Left hindlimb (tissue), 1 donor: ENCODE data around the gene LARP1B.
"Not testable (repeated sequence)": the region's sequence is repeated elsewhere in the genome, so short reads cannot be mapped to it uniquely, and the experiment has no call there.

ENCODE experiments used
- DNase-seq: peaks from one replicate; pipeline ENCODE4 v3.0.0-alpha.2; 2018

LARP1B gene

DNA sequence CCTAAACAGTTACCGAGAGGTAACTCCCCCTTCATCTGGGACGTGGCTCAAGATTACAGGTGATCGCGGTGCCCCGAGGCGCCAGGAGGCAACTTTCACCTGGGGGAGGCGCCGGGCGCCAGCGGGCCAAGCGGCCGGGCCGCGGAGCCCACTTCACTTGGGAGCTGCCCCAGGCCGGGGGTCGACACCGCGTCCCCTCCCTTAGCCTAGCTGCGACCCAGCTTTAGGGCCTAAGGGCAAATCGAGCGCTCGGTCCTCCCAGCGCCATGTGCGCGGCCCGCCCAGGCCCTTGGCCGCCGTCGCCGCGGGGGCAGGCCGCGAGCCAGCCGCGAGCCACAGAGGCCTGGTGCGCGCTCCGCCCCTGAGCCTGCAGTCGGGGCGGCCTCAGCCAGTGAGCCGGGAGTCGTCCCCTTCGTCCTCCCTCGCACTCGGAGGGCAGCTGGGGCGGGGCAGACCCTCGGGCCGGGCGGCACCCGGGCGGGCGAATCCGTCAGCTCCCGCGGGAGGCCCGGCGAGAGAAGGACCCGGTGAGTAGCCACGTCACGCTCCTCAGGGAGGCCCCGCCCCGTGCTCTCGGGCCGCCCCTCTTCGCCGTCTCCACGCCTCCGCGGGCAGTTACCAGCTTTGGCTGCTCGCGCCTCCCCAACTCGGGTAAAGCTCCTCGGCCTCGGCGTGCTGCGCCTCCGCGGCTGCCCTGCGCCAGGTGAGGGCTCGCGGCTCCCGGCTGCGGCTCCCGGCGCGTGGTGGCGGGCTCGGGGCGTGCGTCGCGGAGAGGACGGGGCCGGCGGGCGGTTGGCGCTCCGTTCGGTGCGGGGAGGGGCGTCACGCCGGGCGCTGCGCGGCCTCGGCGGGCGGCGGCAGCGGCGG lies at the start of gene LARP1B:
Gene LARP1B, plus strand, starts transcription at position 614 of the 867 bp plus-strand sequence. CDS start 13,640 bp downstream, outside the sequence.
- peak; percentile 96 for DNase-seq

DNA sequence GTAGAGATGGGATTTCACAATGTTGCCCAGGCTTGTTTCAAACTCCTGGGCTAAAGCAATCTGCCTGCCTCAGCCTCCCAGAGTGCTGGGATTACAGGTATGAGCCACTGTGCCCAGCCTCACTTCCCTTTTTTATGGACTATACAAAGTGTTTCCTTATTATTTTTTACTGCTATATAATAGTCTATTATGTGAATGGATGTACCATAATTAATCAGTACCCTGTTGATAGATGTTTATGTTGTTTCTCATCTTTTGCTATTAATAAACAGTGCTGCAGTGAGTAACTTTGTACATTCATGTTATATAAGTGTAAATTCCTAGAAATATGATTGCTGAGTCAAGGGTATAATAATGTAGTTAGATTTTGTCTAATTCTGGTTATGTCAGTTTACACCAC lies 35.8 kb upstream of the LARP1B start:
- no peak for DNase-seq

DNA sequence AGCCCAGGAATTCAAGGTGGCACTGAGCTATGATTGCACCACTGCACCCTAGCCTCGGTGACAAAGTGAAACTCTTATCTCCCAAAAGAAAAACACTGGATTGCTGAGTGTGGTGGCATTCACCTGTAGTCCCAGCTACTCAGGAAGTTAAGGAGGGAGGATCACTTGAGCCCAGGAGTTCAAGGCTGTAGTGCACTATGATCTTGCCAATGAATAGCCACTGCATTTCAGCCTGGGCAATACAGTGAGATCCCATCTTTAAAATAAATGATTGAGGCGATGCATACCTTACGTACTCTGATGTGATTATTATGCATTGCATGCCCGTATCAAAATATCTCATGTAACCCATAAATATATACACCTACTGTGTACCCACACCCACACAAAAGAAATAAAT lies 31.2 kb upstream of the LARP1B start:
- DNase-seq = no peak

DNA sequence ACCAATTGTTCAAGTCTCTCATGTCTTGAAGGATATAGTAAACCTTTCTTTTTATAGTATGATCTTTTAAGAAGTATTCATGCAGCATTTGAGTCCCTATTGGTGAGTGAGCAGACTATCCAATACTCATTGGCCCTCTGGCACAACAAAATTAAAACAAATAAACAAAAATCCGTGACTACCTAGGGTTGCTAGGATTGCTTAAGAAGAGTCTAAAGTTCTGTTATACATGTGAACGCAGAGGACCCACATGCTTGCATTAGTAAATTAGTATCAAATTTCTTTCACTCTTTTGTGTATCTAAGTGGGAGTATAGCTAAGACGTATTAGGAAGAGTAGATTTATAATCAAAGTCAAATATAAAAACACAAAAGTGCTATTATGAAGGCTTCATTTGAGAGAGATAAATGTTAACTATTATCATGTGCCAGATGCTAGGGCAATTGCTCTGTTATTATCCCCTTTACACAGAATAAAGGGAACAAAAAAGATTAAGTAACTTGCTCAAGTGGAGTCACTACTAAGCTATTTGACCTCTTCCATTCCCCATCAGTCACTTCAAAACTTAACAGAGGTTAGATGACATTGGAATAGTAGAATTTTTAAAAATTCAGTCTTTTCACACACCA lies 29.2 kb upstream of the LARP1B start:
- DNase-seq = no peak

DNA sequence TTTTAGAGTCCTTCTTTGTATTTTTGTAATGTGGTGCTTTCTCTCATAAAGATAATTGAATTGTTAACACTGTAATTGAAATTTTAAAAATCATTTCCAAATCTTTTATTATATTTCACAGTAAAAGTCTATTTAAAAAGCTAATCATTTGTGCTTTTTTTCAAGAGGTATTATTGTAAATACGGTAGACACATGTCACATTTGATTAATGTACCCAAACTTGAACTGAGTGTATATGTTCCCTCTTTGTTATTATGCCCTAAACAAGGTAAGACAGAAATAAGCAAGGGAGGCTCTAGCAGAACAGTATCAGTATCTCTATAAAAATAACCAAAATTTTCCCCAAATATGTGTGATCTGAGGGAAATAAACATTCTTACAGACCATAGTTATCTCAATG lies 21.5 kb upstream of the LARP1B start:
- DNase-seq = no peak

DNA sequence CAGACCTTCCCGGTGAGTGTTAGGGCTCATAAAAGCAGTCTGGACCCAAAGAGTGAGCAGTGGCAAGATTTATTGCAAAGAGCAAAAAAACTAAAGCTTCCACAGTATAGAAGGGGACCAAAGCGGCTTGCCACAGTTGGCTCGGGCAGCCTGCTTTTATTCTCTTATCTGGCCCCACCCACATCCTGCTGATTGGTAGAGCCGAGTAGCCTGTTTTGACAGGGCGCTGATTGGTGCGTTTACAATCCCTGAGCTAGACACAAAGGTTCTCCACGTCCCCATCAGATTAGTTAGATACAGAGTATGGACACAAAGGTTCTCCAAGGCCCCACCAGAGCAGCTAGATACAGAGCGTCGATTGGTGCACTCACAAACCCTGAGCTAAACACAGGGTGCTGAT lies 14.1 kb upstream of the LARP1B start:
- DNase-seq = not testable (repeated sequence)

DNA sequence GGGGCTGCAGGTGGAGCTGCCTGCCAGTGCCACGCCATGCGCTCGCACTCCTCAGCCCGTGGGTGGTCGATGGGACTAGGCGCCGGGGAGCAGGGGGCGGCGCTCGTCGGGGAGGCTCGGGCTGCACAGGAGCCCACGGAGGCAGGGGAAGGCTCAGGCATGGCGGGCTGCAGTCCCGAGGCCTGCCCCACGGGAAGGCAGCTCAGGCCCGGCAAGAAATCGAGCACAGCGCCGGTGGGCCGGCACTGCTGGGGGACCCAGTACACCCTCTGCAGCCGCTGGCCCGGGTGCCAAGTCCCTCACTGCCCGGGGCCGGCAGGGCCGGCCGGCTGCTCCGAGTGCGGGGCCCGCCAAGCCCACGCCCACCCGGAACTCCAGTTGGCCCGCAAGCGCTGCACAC lies 13.6 kb upstream of the LARP1B start:
- DNase-seq = not testable (repeated sequence)

DNA sequence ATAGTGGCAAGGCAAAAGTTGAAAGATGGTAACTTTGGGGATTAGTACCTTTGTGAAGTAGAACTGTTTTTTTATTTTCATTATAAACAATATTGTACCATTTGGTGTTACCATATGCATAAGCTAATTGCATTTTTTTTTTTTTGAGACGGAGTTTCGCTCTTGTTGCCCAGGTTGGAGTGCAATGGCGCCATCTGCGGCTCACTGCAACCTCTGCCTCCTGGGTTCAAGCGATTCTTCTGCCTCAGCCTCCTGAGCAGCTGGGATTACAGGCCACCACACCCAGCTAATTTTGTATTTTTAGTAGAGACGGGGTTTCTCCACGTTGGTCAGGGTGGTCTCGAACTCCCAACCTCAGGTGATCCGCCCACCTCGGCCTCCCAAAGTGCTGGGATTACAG lies 9.9 kb upstream of the LARP1B start:
- DNase-seq = not testable (repeated sequence)

DNA sequence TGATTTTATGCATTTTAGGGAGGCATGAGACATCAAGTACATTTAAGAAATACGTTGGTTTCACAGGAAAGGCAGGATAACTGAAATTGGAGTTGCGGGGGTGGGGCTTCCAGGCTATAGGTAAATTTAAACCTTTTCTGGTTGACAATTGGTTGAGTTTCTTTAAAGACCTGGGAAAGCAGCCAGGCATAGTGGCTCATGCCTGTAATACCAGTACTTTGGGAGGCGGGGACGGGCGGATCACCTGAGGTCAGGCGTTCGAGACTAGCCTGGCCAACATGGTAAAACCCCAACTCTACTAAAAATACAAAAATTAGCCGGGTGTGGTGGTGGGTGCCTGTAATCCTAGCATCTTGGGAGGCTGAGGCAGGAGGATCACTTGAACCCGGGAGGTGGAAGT lies 6.2 kb upstream of the LARP1B start:
- DNase-seq = not testable (repeated sequence)

DNA sequence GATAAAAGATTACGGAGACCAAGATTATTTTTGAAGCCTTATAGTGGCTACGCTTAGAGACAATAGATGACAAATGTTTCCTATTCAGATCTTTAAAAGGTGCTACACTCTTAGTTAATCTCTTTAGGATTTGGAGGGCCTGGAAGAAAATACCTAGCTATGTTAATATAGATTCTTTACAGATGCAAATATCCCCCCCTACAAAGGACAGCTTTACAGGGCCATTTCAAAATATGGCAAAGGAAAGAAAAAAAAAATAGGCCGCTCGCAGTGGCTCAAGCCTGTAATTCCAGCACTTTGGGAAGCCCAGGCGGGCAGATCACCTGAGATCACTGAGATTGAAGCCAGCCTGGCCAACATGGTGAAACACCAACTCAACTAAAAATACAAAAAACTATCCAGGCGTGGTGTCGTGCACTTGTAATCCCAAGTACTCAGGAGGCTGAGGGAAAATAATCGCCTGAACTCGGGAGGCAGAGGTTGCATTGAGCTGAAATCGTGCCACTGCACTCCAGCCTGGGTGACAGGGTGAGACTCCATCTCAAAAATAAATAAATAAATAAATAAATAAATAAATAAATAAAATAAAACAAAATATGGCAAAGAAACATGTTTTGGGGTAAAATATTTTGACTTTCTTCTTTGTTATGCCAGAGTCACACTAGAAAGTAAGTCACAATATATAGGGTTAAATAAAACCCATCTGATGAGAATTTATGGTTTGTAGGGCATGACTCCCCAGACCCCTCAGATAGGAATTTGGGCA lies 5.5 kb upstream of the LARP1B start:
- DNase-seq = not testable (repeated sequence)

DNA sequence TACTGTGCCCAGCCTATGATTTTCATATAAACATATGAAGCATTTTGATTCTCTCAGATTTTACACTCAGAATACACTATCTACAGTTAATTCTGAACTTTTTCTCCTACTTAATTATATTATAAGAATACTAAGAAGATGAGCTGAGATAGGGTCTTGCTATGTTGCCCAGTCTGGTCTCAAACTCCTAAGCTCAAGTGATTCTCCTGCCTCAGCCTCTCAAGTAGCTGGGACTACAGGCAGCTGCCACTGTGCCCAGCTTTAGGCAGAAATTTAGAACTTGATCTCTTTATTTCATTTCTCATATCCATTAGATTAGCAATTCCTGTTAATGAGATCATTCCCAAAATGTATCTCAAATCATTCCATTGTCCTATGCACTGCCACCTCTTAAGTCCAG lies 4.7 kb upstream of the LARP1B start:
- no peak for DNase-seq

DNA sequence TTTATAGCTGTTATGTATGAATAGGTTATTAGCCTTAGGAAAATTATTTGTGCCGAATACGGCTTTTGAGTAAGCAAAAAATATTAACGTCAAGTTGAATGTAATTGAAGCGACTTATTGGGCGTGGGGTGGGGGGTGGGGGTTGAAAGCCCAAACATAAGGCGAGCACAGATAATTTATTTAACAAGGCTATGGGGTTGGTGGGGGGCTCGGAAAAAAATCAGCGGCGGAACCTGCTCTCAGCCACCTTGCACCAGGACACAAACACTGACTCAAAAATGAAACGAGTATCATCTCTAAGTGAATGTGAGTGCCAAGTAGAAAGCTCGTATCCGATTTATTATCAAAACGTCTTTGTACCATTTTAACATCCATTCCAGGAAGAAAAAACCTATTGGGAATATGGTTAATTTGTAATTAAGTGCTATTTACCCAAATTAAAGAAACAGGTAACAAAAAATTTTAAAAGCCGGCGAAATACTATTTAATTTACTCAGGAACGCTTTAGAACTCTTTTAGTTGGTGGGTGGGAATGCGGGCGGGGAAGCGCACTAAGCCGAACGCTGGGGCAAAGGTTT lies 902 bp upstream of the LARP1B start:
- no peak for DNase-seq

DNA sequence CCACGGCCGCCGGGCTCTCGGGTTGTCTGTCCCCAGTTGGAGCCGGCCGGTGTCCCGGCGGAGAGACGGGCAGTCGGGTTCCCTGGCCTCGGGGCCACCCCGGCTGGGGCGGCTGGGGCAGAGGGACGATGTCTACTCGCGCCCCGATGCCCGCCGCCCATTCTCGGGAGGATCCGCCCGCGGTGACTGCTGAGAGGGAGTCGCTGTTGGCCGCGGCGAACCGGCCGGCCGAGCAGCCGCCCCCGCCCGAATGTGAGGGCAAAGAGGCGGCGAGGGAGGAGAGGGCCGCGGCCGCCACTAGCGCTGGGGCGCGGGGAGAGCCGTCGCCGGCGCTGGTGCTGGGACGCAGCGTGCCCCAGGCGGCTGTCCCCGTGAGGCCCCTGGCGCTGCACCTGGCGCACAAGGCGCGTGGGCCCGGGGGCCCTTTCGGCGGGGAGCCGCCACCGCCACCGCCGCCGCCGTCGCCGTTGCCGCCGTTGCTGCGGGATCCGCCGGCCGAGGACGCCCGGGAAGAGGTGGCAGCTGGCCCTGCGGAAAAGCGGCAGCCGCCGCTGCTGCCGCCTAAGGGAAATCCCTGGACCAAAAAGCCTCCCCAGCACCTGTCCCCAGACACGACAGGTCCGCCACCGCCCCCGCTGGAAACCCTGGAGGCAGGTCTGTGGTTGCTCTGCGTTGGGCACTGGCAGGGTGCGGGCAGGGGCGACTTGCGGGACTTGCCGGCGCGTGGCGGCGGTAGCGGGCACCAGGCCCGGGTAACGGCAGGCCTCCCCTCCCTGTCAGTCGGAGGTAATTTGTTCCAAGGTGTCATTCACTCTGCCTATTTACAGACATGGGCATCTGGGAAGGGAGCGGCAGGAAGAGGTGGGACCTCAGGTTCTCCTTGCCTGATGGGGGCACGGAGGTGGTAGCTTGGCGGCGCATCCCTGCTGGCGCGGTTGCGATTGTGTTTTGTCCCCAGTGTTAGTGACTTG lies 739 bp downstream of the LARP1B start:
- peak; percentile 66 for DNase-seq

DNA sequence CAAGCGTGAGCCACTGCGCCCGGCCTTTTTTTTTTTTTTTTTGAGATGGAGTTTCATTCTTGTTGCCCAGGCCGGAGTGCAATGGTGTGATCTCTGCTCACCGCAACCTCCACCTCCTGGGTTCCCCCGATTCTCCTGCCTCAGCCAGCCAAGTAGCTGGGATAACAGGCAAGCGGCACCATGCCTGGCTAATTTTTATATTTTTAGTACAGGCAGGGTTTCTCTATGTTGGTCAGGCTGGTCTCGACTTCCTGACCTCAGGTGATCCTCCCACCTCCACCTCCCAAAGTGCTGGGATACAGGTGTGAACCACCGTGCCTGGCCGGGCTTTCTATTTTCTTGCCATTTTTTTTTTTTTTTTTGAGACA lies 5.3 kb downstream of the LARP1B start:
- not testable (repeated sequence) for DNase-seq

DNA sequence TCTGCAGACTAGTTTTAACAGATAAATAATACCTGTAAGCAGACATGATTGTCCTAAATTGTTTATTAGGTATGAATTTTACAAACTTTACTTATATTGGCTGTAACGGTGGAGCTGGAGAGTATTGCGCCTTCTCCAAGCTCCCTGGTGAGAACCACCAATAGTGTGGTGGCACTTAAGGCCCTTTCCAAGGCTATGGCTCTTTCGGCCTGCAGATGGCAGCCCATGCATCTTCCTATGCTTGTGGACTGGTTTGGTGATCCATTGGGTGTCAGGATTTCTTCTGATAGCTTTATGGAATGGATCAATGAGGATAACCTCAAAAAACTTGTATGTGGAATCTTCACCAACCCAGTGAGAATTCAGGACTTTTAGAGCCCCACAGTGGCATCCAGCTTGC lies 7.8 kb downstream of the LARP1B start:
- DNase-seq = no peak

DNA sequence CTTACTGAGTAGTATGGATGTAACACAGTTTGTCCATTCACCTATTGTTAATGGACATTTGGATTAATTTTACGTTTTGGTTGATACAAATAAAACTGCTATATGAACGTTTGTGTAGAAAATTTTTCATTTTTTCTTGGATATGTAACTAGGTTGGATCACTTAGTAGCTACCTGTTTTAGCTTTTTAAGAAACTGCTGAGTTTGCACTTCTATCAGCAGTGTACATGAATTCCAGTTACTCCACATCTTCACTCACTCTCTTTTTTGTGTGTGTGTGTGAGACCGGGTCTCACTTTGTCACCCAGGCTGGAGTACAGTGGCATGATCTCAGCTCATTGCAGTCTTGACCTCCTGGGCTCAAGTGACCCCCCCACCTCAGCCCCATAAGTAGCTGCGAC lies 15.4 kb downstream of the LARP1B start:
- no peak for DNase-seq

DNA sequence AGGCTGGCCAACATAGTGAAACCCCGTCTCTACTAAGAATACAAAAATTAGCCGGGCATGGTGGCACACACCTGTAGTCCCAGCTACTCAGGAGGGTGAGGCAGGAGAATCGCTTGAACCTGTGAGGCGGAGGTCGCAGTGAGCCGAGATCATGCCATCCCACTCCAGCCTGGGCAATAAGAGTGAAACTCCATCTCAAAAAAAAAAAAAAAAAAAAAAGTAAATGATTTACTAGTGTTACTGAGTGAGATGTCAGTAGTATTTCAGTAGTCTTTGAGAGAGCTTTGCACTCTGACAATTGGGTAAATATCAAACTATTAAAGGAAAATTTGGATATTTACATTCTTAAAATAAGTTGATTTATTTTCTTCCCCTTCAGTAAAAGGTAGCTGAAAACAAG lies 34.2 kb downstream of the LARP1B start:
- not testable (repeated sequence) for DNase-seq

DNA sequence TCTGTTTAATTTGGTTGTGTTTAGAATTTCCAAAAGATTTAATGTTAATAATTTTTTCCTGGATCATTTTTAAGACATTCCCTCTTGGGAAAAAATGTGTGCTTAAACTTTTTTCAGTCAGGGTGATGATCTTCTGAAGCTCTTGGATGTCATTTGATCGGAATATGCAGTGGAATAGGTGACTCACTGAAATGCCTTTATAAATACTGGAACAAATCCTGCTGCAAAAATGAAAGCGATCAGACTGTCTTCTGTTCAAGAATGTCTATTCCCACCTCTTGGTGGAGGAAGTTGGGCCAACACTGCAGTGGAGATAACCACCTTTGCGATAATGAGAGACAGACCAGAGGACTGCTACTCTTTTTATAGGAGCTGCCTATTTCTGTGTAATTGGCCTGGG lies 46.7 kb downstream of the LARP1B start:
- DNase-seq = no peak

DNA sequence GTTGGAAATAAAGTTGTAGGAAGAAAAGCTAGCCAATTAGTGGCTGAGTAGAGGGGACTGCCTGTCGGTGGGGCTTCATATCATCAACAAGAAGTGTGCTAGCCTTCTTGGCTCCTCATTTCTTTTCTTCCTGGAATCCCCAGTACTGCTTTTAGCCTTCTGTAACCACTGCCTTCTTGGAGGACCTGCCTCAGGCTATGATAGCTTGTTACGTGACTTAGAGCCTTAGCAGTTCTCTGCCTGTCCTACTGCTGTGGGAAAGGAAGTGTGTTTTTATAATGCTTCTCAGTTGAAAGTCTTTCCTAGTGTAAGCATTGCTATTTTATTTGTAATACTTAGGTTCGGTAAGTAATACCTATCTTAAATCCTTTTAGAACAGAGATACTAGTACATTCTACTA lies 61.9 kb downstream of the LARP1B start:
- no peak for DNase-seq

DNA sequence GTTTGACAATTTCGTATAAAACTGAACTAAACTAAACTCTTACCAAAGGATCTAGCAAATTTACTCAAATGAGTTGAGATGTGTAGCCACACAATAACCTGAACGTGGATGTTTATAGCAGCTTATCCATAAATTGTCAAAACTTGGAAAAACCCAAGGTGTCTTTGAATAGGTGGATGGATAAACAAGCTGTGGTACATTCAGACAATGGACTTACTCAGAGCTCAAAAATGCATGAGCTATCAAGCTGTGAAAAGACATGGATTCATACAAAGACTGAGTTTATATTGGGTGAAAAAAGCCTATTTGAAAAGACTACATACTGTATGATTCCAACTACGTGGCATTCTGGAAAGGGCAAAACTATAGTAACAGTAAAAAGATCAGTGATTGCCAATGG lies 69.5 kb downstream of the LARP1B start:
- no peak for DNase-seq

DNA sequence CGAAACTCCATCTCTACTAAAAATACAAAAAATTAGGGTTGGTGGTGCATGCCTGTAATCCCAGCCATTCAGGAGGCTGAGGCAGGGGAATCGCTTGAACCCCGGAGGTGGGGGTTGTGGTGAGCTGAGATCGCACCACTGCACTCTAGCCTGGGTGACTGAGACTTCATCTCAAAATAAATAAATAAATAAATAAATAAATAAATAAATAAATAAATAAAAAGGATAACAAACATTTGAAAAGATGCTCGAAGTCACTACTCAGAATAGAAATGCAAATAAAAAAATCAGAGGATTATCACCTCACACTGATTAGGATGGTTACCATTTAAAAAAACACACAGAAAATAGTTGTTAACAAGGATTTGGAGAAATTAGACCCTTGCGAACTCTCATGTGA lies 73.8 kb downstream of the LARP1B start:
- no peak for DNase-seq

DNA sequence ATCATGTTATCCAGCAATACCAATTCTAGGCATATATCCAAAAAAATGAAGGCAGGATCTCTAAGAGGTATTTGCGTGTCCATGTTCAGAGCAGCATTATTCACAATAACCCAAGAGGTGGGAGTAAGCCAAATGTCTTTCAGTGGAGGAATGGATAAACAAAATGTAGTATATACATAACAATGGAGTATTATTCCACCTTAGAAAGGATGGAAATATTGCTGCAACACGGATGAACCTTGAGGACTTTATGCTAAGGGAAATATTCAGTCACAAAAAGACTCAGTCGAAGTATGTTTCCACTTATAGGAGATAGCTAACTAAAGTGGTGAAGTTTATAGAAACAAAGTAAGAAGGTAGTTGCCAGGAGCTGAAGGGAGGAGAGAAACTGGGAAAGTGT lies 74.3 kb downstream of the LARP1B start:
- DNase-seq = no peak
